Fibroblast of peridontal ligament (primary cell): ENCODE measurements around the gene RAPGEF1.

Source experiments
- DNase-seq: peaks from one replicate; pipeline ENCODE4 v3.0.0-alpha.2; 2010; ENCODE audit errors: extremely low read depth

Gene RAPGEF1

DNA sequence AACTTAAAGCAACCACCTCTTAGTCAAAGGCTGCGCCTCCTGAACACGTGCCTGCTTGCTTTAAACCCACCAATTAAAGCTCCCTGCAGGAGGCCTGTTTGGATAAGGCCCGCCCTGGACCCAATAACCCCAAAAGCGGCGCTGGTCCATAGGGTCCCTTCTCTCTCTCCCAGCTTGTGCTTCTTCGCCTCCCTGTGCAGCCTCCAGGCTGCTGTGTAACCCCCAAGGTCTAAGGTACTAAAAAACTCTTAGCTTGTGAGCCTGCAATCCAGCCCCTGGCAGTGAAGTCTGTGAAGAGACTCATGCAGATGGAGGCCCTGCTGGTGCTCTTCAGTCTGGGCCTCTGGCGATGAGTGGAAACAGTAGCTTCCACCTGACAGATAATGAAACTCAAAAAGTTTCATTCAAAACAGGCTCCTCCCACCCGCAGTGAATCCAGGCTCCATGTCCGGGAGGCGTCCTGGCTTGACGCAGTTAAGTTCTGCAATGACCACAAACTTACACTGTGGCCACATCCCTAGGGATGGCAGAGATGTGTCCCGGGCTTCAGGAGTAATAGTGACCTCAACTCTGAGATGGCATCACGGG is 97.3 kb downstream of the RAPGEF1 start:
- no peak for DNase-seq

DNA sequence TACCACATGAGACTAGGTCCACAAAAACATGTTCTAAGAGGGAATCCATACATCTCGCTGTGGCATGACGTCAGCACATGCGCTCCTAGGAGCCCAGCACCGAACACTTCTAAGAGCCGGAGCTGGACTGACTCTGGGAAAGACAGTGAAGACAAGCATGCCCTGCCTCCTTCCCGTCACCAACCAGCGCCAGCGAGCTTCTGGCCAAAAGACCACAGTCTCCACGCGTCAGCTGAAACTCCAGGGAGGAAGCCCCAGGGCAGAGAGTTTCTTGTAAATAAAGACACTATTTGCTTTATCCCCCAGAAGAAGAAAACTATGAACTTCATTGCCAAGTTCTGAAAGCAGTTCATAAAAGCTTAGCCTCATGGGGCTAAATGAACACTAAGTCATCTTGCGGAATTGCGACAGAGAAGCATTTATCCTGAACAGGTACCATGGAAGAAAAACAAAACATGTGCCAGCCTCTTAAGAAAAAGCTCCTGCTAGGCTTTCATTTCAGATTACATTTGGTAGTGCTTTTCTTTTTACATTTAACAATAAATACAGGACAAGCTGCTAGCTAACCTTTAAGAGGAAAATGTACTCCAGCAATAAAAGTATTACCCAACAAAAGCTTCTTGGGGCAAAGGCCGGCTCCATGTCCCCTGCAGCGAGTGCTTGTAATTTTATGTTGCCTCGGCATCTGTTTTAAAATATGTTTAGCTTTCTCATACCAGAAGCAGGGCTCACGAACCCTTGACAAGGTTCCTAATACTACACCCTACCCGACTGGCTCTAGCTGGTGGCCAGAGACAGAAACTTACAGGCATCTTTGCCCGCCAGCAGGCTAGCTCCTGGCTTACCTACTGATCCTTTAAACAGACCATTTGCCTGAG is 98.0 kb downstream of the RAPGEF1 start:
- DNase-seq: peak; percentile 76

DNA sequence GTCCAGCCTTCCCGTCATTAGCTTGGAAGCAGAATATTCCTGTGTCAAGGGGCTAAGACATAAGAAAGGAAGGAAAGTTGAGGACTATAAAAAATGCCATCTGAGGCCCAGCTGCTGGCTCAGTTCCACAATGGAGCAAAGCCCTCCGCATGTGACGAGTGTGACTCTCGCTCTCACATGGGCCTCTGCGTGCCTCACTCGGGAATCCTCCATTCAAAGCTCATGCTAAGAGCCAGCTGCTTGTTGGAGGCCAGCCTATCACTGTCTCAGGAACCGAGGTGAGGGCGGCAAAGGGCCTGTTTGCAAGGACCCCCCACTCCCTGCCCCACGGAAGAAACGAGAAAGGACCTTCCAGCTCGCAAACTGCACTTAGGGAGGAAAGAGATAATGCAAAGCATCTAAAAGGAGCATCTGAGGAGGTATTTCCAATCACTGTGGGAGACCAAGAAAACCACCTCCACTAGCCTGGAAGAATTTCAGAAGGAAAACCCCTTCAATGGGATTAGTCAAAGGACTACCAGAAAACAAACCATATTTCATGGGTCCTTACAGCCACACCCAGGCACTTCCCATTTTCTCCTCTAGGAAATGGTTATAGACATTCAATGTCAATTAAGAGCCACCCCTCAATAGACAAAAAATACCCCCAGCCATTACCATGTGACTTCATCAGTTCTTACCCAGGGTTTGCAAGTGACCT is 99.3 kb downstream of the RAPGEF1 start:
- peak; percentile 64 for DNase-seq

DNA sequence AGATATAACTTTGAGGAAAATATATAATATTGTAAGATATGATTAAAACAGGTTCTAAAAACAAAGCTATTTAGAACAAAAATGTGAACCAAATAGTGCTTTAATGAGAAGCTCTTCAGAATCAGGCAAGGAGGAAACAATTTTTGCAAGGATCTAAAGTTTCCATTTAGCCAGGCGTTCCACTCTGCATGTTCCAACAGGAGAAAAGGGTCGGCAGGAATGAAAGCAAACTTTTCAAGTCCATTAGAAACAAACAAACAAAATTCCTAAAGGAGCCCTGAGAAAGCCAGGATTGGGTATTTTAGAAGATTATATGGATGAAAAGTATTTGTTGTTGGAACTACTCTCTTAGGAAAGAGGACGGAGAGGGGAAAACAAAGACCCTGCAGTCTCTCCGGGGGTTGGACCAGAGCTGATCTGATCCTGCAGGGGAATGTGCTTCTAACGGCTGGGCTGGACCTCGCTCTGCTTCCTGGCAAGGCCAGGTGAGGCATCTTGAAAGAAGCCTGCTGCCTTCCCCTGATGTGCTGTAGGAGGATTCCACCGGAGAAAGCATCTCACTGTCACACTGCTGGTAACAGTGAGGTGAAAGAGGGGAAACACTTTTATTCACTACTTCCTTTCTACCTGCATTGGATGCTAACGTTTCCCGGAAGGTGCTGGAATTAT is 100.0 kb downstream of the RAPGEF1 start:
- DNase-seq: no peak

DNA sequence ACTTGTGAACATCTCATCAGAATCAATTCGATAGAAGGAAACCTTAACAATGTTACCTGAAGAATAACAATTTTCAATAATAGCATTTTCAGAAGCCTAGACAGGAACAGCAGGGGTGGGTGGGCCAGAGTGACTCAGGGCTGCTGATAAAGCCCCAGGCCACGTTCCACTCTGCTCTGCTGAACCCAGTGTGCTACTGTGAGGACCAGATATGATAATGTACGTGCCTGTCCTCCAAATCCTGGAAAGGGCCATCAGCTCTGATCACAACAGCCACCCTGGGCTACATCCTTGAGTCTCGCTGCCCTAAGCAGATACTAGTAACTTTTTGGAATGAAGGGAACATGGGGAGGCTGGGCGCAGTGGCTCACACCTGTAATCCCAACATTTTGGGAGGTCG is 103.3 kb downstream of the RAPGEF1 start:
- DNase-seq: no peak

DNA sequence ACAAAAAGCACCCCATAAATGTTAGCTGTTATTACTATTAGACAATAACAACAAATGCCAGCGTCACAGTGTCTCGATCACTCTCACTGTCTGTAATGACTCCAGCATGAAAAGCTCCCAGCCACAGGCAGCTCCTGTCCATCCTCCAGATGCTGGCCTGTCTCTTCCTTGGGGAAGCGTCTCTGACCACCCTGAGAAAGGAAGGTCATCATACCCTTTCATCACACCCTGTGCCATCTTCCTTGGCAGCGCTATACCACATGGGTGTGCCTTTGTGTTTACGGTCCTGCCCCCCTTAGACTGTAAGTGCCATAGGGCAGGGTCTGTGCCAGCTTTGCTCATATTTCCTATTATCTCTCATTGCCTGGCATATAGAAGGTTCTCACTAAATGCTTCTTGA is 104.0 kb downstream of the RAPGEF1 start:
- no peak for DNase-seq

DNA sequence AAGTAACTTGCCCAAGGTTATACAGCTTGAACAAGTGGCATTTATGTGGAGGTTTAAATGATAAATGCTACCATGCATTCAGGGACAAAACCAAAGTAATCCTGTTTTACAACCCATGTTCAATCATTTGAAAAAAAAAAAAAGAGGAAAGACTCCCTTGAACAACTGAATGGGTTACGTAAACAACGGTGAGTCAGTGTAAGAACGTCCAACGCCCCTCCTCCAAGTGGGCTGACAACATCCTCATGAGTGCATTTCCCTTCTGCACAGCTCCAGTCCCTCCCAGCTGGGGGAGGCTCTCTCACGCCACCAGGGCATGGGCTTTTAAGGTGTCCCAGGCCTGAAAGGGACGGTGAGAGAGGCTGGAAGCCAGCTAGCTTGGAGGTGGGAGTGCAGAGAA is 104.6 kb downstream of the RAPGEF1 start:
- peak; percentile 96 for DNase-seq

DNA sequence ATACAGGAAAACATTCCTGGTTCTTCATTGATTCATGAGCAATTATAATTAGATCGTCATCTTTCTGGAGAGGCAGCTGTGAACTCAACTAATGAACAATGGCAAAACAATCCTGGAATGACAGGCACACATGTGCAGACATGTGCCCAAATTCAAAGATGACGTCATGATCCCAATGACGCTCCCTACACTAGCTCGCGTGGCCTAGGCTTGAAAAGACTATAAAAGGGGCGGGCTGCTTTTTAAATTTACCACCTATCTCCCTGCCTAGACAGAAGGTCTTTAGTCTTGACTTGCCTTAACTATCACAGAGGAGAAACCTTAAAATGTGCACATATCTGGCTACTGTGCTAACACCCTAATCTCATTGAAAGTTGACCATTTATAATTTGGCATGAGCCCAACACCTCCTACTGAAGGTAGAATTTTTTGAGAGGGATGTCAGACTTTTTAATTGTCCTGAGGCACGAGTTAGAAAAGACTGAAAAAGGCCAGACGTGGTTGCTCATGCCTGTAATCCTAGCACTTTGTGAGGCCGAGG is 106.3 kb downstream of the RAPGEF1 start:
- DNase-seq: no peak

DNA sequence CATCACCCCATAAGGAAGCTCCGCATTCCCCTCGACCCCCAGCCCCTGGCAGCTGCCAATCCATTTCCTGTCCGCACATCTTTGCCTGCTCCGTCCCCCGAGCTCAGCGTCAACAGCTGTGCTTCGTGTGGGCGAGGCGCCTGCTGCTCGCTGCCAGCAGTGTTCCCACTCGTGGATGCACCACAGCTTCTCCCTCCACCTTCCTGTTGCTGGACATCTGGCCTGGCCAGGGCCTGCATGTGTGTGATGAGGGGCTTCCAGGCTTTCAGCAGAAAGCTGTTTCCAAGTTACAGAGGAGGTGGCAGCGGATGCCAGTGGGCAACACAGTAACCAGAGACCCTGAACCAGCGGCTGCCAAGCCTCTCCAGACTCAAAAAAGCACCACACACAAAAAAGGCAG is 108.6 kb downstream of the RAPGEF1 start:
- DNase-seq: no peak

DNA sequence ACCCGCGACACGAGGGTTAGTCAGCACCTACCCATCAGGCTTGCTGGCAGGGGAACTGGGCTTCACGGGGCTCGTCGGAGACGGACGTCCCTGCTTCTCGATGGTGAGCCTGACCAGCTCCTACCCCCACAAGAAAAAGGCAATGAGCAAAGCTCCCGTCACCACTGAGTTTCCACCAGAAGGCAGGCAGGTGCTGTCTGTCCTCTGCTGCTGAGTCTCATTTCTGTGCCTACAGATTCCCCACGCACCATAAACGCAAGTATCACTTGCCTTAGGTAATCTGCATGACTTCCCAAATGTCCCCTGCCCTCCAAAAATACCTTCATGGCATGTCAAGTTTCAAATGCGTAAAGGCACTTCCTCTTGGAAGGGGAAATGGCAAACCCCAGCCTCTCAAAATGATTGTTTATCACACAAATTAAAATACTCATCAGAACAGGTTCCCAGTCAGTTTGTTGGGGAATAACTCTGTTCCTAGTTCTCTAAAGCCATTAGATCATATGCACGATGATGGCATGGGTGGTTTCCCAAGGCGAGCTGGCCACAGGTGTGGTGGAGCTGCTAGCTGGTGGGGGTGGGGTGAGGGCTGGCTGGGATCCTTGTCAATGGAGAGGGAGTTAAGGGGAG is 109.6 kb downstream of the RAPGEF1 start:
- DNase-seq: no peak

DNA sequence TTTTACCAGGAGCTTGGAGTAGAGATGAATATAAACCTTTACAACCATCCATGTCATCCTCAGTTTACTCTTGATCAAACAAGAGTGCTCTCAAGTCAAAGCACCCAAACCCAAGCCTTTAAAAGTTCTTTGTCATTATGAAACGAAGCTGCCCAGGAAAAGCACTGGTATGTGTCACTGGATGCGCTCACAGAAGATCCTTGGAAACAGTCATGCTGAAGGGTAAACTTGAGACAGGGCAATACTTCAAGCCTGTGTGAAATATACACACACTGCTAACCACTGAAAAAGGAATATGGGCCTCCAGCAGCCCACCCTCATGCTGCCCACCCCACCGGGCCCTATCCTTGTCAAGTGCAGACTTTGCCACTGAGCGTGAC is 110.1 kb downstream of the RAPGEF1 start:
- no peak for DNase-seq

DNA sequence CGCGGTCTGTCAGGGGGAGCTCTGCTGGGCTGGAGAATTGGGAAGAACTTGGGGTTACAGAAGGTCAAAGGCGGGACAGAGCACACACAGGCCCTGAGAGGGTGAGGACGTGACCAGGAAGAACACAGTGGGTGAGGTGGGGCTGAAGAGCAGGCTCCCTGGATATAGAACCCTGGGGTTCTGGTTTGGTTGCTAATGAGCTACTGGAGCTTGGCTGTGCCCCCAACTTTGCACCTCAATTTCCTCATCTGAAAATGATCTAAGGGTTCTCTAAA is 110.7 kb downstream of the RAPGEF1 start:
- DNase-seq: no peak

DNA sequence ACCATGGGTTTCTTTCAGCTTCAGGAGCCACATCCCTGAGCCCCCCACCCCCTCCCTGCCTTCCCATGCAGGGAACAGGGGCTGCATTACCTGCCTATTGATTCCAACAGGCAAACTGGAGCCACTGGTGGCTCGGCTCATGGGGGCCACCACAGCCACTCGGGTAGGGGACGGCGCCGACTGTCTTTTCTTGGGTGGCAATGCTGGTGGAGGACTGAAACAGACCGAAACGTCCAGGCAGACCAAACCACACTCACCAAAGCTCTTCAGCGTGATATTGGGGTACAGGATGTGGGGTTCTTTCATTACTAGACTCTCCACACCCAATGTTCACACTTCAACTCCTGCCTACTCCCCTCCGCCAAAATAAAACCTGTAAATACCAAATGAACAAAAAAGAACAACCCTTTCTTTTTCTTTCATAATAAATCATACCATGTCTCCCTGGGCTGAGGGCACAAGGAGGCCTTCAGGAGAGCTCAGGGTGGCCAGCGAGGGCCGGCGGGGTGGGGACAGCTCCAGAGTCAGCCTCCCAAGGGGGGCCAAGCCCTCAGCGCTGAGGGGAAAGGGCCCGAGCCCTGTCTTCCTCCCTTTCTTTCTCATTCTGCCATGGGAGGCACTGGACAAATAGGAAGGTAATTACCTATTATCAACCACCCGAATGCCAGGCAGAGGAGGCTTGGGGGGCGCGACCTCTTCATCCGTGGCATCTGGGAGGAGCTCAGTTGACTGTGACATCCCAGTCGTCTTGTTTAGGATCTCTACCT is 111.2 kb downstream of the RAPGEF1 start:
- no peak for DNase-seq

DNA sequence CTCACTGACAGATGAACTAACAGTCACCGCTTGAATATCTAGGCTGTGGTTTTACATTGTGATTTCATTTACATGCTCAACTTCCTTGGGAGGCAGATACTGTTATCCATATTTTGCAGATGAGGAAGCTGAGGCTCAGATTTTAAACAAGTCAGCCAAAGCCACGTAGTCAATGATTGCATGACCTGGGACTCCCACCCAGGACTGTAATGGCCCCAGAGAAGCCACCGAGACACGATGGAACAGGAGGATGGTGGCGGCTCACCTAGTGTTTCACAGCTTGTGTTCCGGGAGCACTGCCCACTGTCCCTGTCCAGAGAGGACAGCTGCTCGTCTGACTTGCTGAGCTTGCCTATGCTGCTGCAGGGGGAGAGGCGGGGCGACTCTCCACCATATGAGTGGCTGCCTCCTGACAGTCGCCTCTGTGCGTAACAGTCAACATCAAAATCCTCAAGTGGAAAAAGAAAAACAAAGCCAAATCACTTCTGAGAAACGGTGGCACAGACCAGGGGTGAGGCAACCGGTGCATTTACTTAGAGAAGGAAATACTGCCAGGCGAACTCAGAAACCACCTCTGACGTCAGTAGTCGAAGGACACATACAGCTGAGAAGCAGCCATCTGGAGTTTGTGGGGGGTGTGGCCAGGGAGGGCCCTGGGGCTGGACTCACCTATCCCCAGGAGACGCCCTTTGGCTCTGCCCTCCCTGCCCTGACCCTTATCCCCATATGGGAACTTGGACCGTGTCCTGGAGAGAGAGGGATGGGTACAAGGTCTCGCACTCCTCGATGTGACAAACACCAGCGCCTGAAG is 112.0 kb downstream of the RAPGEF1 start:
- DNase-seq: peak; percentile 65

DNA sequence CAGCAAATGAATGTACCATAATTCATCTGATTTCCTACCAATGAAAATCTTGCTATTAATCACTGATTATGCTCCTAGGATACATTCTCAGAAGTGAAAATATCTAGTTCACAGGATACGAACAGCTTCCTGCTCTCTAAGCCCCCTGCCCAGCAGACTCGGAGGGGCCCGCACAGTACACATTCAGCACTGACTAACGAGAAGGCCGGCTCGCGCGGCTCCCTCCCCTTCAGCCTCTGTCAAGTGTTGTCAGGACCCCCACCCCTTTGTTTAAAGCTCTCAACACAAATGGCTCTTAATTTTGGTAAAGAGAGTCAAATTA is 112.6 kb downstream of the RAPGEF1 start:
- no peak for DNase-seq

DNA sequence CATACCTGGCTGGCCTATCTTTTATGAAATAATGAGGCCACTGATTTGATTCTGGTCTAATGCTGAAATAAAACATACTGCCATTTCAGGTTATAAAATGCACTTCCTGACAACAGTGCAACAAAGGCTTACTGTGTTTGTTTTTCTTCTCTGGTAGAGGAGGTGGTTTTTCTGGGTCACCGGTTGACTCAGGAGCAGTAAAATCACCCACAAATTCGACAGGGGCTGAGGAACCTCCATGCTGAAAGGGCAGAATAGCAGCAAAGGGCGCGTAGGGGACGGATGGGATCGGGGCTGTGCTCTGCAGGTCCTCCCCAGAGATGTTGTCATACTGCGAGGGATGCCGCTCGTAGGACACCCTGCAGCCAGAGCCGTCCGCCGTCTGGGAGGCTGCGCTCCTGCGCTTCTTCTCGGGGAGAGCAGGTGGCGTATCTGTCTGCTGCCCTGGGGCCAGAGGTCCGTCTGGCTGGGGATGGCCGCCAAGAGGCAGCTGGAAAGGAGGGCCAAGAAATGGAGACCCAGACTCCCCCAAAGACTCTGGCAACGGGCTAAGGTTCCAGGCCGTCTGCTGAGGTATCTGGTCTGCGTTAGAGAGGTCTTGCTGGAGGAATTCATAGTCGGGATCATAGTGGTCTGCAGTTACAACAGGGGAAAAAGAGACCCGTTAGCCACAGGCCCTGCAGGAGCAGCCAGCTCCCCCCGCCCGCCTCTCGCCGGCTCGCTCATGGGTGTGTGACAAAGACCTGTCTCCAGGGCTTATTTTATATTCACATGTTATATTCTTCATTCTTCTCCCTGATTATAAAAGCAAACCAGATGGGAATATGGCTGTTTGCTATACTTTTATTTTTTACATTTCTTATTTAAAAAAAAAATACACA is 113.8 kb downstream of the RAPGEF1 start:
- no peak for DNase-seq

DNA sequence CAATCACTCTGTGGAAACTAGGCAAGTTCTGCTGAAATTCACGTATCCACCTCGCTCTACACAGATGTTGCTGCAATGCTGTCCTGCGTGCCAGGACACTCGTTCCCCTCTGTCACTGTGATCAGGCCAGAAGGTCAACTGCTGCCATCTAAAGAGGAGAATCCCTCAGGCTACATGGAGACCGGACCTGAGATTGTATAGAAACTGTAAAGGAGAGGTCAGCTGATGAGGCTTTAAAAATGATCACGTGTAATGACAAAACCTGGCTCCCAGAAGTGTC is 114.4 kb downstream of the RAPGEF1 start:
- no peak for DNase-seq

DNA sequence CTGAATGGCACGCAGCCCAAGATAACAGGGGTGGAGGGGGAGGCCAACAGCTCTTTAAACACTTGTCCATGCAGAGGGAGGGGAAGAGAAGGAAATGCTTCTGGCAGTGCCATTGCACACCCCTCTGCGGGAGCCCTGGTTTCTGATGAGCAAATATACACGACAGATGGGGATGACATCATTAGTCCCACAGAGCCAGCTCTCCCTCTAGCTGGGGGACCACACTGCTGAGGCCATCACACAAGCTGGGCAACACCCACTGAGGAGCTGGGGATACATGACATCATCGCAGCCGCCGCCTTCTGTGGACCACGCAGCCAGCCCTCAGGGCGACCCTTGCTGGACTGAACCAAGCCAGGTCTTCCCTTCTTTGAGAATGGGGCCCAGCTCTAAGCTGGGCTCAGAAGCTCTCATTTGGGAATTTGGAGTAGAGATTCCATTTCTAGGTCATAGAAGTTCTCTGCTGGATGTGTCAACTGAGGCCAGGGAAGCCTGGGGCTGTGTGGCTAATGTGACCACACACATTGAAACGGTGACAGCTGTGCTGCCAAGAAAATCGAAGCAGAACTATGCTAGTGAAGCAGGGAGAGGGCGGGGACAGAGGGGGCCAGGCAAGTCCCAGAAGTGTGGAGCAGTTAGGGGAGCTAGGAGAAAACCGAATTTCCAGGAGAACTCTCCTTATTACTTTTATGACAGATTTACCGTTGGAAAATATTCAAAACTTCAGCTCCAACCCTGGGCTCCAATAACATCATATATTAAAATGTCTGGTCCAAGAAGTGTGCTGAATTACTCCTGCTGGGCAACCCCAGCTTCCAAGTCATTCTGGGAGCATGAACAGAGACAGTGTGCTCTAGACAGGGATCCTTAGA is 115.0 kb downstream of the RAPGEF1 start:
- peak; percentile 20 for DNase-seq
